ENCODE results near the gene GIT2.

GIT2 gene

DNA sequence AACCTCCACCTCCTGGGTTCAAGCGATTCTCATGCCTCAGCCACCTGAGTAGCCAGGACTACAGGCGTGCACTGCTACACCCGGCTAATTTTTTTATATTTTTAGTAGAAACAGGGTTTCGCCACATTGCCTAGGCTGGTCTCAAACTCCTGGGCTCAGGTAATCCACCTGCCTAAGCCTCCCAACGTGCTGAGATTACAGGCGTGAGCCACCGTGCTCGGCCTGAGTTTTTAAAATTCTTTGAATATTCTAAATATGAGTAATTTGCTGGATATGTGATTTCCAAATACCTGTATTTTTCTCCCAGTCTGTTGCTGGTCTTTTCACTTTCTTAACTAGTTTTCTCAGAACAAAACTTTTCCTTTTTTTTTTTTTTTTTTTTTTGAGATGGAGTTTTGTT is 27.4 kb downstream of the GIT2 start:
- DNase-seq (ENCODE audit: low spot score) = no peak

DNA sequence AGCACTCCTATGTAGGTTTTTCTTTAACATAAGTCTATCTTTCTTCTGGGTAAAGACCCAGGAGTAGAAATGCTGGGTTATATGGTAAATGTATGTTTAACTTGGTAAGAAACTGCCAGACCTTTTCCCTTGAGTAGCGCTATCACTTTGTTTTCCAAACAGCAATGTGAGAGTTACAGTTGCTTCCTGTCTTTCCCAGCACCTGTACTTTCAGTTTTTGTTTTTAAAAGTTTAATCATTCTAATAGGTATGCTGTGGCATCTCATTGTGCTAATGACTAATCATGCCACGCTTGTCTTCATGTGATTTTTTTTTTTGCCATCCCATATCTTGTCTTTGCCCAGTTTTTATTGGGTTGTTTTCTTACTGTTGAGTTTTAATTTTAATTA is 28.1 kb downstream of the GIT2 start:
- DNase-seq (ENCODE audit: low spot score) = peak; percentile 12

DNA sequence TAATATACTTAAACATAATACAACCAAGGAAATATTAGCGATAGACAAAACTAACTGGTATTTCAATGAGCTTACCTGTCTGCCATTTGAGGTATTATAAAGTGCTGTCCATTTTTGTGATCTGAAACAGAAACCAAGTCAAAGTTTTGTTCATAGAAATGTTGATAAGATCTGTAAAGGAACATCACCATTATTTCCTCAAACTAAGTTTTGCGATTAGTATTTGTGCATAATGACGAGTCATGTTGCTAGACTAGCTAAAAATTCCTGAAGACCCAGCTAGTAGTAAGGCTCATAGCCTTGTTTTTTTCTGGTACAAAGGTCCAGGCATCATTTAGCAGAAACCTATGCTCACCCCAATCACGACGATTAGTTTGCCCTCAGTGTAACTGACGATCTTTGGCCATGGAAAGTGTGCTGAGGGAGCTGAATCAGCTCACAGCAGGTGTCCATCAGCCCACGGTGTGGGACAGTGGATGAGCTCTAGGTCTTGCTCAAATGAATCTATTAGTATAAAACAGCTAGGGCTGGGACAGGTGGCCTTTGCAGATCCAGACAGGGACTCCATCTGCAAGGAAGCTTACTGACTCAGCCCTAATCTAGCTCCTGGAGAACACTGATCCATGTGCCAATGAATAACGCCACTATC is 28.7 kb downstream of the GIT2 start:
- DNase-seq (ENCODE audit: low spot score) = peak; percentile 5

DNA sequence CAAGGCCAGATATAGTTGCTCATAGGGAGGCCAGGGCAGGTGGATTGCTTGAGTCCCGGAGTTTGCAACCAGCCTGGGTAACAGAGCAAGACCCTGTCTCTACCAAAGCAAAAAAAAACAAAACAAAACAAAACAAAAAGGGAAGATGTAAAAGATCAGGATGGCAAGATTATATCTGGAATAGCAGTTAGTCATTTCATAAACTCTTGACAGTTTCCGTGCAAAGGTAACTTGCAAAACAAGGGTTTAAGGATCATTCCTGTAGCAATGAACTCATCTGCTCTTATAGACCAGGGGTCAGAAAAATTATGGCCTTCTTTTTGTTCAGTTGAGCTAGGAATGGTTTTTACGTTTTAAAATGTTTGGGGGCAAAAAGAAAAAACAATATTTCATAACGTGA is 29.6 kb downstream of the GIT2 start:
- DNase-seq (ENCODE audit: low spot score) = no peak

DNA sequence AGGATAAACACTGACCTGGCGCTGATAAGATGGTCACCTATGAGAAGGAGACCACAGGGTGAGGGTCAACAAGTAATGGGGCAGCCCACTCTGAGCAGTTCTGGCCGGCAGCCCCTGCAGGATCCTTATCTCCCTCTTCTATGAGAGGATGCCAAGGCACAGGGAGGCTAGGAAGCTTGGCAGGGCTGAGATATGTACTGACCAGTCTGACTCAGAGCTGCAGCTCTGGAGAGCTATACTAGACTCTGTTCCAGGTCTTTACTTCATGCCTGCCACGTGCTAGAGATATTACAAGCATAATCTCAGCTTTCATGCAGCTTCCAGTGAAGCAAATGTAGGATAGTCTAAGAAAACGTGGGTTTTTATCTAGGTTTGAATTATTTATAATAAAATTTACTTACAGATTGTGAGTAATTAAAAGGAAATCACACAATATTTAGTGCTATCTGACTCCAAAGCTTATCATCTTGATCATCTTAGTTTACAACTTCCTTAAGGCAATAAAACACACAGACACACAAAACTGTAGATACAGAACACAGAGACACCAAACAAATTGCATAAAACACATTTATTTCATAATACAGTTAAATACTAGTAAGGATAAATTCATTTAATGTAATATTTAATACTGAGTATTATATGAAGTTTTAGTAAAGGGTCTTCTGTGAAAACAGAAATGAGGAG is 32.3 kb downstream of the GIT2 start:
- no peak for DNase-seq (ENCODE audit: low spot score)

DNA sequence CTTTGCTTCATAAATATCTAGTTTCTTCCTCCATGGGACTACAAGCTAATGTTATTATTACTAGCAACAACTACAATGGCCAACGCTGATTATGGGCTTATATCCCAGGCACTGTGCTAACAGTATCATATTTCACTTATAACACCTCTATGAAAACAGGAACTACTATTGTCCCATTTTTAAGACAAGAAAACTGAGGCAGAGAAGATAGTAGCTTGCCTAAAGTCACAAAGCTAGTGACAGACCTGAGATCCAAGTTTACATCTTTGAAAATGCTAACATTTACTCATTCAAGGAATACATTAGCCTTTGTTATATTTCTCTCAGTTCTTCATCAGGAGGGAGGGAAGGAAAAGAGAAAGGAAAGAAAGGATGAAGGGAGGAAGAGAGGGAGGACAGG is 32.8 kb downstream of the GIT2 start:
- no peak for DNase-seq (ENCODE audit: low spot score)

DNA sequence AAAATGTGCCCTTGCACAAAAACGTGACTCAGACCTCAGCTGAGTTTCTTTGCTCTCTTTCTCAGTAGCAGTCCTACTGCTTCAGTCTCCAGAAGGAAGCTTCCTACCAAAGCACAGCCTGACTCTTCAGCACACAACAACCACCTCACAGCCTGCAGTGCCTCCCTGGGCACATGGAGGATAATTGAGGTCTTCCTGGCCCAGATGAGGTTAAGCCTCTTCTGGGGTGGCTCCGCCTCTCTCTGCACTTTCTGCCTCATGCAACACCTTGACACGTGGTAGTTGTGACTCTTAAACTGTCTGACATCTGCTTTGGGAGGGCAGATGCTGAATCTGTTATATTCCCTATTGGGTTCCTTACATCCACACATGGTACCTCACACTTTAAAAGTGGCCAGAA is 33.8 kb downstream of the GIT2 start:
- no peak for DNase-seq (ENCODE audit: low spot score)

DNA sequence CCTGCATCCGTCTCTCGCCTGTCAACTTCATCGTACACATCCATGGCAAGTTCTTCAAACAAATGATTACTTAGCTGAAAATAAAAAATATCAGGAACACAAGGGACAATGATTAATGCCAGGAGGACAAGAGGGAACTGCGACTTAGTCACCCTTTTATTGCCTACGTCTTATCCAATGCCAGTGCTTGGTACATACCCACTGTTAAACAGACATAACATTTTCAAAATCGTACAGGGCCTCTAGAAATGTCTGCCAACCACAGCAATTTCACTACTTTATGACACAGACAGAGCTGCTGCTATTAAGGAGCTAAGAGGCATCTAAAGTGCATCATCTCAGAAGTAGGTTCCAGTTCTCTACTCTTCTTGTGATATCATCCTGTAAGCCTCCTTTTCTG is 34.6 kb downstream of the GIT2 start:
- DNase-seq (ENCODE audit: low spot score) = no peak

DNA sequence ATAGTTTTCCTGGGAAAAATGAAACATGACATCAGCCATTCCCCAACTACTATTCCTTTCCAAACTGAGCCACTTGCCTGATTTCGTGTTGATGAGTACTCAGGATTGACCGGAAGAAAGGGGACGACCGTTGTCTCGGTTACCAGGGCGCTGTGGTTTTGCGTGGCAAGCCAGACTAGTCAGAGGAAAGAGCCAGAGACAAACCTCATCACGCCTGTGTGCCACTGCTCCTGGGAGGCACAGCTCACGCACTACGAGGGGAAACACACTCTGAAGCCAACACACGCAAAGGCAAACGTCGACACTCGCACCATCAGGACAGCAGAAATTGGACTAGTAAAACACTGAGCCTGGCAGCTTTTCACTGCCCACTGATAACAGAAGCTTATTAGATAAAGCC is 35.0 kb downstream of the GIT2 start:
- DNase-seq (ENCODE audit: low spot score) = no peak

DNA sequence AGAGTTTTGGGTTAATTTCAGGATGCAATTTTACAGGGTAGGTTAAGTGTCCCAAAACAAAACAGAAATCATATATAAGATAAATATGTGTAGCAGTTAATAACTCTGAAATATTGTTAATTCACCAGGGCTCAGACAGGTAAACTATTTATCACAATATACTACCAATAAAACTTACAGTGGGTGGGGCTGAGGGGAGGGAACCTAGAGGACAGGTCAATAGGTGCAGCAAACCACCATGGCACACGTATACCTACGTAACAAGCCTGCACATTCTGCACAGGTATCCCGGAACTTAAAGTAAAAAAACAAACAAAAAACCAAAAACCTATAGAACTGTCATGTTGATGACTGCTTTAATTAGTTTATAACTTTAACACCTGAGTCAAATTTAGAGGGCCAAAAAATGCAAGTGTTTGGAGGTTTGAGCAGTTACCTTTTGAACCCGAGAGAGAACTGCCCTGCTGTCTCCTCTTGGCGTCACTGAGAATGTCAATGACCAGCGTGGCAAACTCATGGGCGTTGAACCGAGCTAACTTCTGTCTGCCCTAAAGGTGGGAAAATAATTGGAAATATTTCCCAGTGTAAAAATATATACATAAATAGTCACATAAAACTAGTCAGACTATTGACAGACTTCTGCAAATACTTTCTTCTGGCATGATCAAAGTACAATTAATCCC is 36.6 kb downstream of the GIT2 start:
- no peak for DNase-seq (ENCODE audit: low spot score)

DNA sequence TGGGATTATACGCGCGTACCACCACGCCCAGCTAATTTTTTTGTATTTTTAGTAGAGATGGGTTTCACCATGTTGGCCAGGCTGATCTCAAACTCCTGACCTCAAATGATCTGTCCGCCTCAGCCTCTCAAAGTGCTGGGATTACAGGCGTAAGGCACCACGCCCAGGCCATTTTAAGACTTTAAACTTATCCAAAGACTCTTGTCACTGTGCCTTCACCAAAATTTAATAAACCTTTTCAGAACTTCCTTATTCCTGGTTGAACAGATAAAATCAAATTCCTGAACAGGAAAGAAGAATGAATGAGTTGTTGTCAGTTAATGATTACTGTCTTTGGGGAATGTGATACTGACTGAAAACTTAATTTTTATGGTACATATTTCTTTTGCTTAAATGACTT is 37.8 kb downstream of the GIT2 start:
- DNase-seq (ENCODE audit: low spot score) = no peak

DNA sequence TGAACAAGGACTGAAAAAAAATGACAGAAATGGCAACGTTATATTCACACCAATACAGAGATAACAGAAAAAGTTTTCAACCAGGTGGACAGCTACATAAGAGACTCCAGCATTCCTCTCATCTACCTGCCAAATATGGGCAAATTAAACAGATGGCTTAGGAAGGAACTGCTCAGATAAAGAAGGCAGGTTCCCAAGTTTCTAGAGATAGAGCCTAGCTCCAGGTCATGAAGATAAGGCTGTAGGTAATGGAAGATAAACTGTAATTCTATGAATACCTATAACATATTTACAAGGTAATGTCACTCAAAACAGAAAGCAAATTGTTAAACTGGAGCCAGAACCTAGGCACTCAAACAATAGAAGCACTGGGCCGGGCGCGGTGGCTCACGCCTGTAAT is 42.5 kb downstream of the GIT2 start:
- no peak for DNase-seq (ENCODE audit: low spot score)

DNA sequence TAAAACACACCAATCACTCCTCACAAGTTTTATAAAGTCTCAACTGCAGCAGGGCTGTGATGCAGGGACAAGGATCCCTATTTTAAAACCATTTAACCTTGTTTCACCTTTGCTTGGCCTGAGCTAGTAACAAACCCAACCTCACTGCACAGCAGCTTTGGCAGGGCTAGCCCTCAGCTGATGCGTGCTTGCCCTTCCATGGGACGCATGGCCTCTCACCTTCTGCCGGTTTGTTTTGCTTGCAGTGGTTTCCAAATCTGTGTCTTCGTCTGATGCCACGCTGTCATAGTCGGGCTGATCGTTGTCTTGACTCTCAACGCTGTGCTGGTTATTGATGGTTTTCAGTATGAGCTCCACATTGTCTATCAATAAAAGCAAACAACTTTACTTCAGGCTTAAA is 43.3 kb downstream of the GIT2 start:
- DNase-seq (ENCODE audit: low spot score) = no peak

DNA sequence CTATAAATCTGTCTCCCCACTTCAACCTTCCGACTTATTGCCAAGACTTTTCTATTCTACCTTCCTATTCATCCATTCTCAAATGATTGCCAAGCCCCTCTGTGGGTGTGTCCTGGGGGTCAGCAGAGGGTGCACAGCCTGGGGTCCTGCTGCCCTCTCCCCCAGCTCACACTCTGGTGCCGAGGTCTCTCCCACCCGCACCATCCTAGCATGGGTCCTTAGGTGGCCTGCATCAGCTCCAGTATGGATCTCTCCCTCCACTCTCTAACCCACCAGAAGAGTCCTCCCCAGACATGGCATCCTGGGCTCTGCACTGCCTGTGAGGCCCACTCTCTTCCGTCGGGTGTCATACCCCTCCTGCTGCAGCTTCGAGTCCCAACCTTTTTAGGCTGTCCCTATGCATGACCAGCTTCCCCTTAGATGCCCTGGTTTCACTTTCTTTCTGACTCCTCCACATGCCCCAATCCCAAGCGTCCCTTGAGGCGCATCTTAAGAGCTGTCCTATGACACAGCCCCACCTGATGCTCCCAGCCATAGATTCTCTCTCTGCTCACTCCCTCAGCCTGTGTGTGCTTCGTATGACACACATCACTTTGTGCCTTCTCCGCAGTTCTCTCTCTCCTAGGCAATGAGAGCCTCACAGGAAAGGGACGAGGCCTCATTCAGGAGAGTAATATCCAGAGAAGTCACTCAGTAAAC is 43.9 kb downstream of the GIT2 start:
- DNase-seq (ENCODE audit: low spot score) = no peak

DNA sequence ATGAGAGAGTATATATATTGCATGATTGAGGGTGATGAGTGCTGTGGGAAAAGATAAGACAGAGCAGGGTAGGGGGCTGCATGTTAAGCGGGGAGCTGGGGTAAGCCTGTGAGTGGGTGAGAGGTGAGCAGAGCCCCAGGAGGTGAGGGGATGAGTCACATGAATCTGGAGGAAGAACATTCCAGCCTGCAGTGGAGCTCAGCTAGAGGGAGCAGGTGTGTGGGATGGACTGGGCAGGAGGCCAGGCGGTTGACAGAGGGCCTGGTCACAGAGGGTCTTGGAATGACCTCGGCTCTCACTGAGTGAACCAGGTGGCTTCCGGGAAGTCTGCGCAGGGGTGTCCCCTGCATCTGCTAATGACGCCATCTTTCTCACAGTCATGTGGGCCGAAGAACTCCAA is 44.4 kb downstream of the GIT2 start:
- no peak for DNase-seq (ENCODE audit: low spot score)

DNA sequence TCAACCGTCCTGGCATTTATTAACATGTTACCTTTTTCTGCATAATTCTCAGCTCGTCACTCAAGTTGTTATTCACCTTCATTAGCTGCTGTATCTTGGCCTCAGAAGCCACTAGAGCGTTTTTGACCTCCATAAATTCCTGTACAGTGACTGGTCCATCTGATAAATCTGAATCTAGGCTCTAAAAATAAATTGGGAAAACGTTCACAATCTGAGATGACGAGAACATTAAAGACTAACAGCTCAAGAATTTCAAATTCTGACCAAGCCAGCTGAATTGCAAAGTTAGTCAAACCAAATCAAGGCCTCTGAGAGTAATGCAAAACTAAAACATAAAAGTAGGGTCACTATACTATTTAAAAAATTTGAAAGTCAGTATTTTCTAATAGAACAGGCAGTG is 45.0 kb downstream of the GIT2 start:
- no peak for DNase-seq (ENCODE audit: low spot score)

DNA sequence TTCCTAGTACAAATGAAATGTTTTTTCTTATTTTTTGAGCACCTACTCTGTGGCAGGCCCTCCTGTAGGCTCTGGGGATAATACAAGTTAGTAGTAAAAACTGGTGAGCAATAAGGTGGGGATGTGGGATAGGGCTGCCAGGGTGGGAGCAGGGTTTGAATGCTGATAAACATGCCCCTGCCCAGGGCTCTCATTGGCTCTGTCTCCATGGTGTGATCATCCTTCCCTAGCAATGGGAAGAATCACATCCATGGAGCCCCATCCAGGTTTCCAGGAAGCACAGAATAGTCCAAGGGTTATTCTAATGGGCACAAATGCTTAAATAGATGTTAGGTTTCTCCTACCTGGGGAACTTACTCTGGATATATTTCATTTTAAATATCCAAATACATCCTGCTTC is 45.5 kb downstream of the GIT2 start:
- no peak for DNase-seq (ENCODE audit: low spot score)

DNA sequence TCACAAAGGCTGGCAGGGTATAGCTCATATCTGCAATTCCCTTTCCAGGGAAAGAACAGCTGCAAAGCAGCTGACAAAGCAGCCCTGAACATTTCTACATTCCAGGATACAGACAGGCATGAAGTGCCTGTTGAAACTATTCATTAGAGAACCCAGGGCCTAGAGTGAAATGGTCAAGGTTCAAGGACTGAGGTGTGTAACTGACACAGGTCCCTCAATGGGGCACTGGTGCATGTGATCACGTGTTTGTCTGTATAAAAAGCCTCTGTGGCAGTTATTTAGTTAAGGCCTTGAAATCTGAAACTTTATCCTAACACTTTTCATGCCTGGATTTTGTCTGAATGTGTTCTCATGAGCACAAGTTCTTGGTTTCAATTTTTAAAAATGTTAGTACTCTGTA is 47.1 kb downstream of the GIT2 start:
- DNase-seq (ENCODE audit: low spot score) = no peak

DNA sequence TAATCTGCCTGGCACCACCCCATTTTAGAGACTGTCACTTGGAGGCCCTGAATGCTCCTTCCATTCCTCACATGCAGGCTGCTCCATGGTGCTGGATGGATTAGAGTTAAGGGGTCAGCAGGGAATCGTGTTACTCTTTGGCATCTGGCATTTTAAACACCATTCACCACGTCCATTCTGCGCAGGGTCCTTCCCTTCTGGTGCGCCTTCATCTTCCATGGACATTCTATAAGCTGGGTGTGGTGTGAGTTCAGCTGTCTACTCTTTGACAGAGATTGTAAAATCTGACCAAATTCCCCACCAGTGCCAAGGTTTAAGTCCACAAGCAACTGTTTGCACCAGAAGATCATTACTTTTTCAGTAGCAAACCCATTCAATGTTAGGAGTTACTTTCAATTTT is 47.8 kb downstream of the GIT2 start:
- DNase-seq (ENCODE audit: low spot score) = no peak

DNA sequence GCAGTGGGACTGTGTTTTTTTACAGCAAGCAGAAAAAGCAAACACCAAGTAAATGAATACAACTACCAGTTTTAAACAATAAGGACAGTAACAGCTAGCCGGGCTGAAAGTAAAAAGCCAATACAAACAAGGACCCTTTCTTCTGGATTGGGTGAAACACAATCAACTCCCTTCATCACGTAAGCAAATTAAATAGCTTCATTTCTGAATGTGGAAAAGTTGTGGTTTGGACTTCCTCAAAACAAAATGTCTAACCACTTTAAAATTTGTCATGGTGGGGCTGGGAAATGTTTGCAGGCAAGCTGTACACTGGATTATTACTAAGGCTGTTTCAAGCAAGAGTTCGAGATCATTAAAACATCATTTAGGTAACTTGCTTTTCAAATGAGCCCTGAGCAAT is 48.6 kb downstream of the GIT2 start:
- no peak for DNase-seq (ENCODE audit: low spot score)

DNA sequence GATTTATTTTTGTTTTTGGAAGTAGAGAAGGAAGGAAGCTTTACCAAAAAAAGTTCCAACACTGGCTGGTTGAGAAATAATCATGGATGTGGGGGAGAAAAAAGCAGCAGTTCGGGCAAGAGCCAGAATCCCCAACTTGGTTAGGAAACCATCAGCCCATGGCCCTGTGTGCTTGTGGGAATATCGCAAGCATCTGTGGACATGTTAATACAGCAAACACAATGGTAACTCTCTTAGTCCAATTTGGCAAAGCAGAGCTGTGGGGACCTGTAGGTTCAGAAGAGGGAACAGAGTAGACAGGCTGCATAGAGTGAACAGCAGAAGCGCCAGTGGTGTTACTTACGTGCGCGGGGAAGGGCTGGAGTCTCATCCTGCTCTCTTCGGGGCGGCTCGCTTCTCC is 49.3 kb downstream of the GIT2 start:
- DNase-seq (ENCODE audit: low spot score) = no peak

DNA sequence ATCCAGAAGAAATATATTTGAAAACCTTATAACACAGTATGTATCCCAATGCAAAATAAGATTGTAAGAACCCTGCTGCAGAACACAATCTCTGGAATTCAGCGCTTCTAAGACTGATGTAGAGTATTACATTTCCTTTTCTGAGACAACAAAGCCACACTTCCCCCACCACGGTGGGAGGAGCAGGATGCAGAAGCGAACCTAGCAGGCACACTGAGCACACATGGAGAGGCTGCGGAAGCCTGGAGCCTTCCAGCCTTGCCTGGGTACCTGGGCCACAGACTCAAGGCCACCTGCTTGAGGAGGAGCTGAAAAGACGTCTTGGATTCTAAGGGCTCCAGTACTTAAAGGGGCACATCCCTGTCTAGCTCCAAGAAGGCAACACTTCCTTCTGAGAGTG is 49.7 kb downstream of the GIT2 start:
- no peak for DNase-seq (ENCODE audit: low spot score)

Data from CD4-positive, alpha-beta T cell treated with Interleukin-6 at 100 ng/mL for 8 hours (primary cell).